ENCODE results near the gene GLOD4.
A peak's percentile ranks its signal among the peaks of the same experiment; 100 is the strongest.

The GLOD4 gene

DNA sequence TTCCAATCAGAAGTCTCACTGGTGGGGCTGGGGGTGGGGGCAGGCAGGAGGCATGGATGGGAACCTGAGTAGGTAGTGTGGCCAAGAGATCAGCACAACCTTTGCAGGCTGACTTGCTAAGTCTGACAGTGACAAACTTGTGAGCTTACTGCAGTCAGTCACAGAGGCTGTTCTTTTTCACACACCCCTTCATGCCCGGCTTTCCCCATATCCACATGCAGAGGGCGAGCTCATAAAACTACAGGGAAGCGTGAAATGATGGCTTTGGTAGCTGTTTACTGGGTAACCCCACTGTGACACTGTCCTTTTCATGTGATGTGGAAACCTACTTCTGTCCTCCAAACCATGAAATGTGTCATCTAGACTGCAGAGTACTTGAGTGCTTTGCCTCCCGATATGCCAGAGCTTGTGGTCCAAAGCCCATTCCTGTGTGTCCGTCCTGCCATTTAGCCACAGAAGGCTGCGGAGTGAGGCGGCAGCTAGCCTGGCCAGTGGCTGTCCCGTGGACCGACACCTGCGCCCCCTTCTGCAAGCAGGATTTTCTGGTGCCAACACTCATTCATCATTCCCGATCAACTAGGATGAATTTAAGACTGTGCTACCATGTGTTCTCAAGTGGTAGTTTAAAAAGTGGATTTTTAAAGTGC, 39.8 kb downstream of the GLOD4 start:
- DNase-seq (ENCODE audit: low read depth), result no peak

DNA sequence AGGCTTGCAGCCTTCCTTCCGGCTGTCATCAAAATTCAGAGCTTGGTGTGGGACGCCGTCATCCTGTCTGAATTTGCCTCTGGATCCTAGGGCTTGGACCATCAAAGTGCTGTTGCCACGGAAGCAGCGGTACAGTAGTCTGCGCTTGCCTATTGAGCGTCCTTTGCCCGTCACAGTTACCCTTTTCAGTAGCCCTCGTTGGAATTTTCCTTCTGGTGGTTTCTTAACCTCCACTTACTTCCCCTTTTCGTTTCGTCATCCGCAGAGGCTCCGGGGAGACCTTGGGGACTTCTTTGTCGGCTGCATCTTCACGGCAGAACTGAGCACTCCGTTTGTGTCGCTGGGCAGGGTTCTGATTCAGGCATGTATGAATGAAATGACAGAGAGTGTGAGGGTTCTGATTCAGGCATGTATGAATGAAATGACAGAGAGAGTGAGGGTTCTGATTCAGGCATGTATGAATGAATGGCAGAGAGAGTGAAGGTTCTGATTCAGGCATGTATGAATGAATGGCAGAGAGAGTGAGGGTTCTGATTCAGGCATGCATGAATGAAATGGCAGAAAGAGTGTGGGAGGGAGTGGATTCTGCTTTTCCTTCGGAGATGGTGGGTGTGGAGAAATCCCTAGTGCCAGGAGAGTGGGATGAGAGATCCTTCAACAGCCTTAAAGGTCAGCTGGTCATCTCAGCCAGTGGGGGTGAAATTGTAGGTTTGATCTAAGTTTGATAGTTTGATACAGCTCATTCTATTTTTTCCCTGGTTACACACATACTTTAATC, 41.7 kb downstream of the GLOD4 start:
- DNase-seq (ENCODE audit: low read depth), result no peak

DNA sequence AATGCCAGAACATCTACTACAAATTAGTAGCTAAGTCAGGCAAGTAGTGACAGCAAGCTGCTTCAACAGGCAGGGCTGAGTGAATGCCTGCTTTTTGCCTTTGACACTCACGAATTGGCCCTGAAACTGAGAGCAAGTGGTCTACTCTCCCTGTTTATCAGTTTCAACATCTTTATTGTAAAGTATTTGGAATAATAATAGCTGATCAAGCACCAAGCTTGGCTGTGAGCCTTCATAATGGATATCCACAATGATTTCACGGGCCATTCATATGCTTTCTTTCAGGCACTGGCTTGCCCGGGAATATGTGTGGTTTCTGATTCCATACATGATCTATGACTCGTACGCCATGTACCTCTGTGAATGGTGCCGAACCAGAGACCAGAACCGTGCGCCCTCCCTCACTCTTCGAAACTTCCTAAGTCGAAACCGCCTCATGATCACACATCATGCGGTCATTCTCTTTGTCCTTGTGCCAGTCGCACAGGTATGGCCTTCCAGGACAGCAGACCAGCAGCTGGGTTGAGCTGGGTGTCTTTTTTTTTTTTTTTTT, 44.4 kb downstream of the GLOD4 start:
- peak; percentile 17 for DNase-seq (ENCODE audit: low read depth)

DNA sequence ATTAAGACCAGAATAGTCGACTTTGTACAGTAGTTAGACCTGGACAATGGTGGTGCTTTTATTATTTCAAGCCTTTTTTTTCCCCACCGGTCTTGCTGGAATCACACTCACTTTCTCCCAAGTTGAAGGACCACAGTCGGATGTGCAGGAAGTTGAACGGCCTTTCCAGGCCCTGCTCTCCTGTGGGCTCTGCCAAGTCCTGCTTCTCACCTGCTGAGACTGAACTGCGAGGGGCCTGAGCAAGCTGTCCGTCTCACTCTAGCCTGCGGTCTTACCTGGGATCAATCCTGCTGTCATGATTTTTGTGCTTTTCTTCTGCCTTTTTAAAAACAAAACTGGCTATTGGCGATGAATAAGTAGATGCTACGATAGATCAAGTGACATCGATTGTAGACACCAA, 48.3 kb downstream of the GLOD4 start:
- no peak for DNase-seq (ENCODE audit: low read depth)

DNA sequence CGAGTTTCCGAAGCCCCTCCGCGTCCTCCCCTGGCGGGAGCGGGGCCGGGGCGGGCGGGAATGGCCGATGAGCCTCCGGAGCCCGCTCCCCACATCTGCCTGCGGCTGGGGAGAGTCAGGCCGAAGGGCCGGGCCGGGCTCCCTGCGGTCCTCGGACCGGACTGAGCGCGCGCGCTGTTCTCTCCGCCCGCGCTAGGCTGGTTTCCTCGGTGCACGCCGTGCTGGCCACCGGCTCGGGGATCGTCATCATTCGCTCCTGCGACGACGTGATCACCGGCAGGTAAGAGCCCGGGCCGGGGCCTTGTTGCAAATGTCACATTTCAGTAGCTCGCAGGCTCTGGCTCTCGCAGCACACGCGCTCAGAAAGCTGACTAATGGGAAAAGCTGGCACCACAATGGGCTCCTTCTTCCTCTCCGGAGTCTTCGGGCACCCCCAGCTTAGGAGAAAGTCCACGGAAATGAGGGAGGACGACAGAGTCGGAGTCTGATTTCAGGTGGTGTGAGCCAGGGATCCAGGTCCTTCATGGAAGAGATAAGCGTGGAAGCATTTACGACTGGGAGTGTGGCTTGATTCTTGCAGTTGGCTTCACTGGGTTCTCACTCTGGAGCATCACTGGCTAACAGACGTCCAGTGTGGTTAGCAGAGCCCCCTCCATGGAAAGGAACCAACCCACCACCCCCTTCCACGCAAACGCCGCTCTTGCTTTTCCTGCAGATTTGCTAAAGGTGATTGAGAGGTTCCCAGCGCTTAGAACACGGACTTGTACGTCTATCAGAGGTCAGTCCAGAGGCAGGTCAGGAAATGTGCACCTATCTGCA, 49.0 kb downstream of the GLOD4 start:
- peak; percentile 67 for DNase-seq (ENCODE audit: low read depth)

DNA sequence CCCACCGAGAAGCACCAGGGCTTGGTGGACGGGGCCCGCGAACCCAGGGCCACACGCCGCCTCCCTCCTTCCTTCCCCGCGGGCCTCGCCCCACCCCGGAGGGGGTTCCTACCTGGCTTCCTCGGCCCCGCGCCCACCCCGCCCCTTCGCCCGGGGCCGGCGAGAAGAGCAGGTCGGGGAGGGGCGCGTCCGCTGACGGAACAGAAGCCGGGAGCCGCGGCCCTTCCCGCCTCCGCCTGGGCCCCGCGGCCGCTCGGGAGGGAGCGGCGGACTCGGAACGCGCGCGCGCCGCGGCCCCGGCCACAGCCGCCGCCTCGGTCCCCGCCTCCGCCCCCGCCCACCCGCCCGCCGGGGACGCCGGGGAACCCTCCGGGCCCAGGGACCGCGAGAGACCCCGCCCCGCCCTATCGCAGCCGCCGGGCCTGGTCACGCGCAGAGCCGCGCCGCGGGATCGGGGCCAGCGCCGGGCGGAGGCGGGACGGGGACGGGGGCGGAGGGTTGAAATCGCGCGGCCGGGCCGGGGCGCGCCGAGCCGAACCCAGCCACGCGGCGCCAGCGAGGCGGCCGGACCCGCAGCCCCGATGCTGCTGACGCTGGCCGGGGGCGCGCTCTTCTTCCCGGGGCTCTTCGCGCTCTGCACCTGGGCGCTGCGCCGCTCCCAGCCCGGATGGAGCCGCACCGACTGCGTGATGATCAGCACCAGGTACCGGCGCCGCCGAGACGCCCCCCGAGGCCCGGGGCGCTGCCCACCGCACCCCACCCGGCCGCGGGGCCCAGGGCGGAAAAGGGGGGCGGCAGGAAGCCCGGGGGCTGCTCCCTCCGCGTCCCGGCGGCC, 49.8 kb downstream of the GLOD4 start, which contains the start of gene TLCD3A:
Gene TLCD3A, plus strand, starts transcription at position 530 of the 835 bp plus-strand sequence. Its CDS starts 52 bp downstream, at position 582.
- DNase-seq (ENCODE audit: low read depth), result peak; percentile 75

DNA sequence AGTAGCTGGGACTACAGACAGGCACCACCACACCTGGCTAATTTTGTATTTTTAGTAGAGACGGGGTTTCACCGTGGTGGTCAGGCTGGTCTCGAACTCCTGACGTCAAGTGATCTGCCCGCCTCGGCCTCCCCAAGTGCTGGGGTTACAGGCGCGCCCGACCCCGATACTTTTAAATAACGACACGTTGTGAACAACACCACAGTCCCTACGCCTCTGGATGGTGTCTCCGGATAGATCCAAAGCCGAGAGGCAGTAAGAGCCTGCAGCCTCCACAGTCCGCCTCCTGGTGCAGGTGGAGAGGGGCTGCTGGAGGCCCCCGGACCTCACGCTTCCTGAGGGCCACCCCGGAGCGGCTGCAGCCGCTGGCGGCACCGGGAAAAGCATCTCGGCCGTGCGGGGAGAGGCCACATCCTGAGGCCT, 50.4 kb downstream of the GLOD4 start:
- DNase-seq (ENCODE audit: low read depth), result no peak

DNA sequence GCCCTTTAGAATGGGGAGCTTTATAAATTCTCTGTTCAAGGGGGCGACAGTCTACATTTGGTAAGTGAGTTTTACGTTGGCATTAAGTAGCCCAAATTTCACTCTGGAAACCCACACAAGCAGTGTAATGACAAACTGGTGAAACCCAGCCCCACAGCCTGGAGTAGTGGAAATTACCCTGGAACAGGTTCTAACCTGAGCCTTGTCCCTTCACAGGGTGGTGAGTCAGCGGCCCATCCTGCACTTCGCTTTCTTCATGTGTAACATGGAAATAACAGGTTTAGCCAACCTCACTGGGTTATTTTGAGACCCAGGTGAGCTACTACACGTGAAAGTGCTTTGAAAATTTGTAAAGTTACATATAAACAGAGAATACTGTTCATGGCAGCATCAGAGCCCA, 53.2 kb downstream of the GLOD4 start:
- no peak for DNase-seq (ENCODE audit: low read depth)

DNA sequence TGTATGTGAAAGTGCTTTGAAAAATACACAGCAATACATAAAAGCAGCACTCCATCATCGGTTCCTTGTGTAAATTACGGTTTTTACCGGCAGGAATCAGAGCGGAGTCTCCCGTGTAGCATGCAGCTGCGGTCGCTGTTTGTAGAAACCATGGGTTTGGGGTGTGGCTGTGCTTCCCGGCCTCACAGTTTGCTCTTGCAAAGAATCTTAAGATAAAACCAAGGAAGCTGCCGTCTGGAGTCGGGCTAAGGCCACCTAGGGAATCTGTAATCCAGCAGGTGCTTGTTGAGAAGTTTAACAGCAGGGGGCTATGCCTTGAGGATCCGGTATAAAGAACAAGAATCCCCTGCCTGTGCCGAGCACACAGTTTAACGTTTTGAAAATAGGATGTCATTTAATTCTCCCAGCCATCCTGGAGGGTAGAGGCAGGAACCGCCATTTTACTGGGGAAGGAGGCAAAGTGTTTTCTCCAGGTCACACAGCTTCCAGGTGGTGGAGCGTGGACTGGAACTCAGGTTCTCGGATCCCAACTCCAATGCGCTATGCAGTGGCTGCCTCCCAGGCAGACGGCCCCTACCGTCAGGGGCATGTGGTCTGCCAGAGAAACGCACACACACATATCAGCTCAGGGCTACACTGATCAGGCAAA, 55.7 kb downstream of the GLOD4 start:
- DNase-seq (ENCODE audit: low read depth), result no peak

DNA sequence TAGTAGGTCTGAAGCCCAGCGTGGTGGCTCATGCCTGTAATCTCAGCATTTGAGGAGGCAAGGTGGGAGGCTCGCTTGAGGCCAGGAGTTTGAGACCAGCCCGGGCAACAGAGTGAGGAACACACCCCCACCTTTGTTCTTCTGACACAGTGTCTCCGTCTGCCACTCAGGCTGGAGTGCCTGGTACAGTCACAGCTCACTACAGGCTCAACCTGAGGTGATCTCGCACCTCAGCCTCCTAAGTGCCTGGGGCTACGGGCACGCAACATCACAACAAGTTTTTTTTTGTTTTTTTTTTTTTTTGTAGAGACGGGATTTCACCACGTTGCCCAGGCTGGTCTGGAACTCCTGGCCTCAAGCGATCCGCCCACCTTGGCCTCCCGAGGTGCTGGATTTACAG, 56.3 kb downstream of the GLOD4 start:
- no peak for DNase-seq (ENCODE audit: low read depth)

DNA sequence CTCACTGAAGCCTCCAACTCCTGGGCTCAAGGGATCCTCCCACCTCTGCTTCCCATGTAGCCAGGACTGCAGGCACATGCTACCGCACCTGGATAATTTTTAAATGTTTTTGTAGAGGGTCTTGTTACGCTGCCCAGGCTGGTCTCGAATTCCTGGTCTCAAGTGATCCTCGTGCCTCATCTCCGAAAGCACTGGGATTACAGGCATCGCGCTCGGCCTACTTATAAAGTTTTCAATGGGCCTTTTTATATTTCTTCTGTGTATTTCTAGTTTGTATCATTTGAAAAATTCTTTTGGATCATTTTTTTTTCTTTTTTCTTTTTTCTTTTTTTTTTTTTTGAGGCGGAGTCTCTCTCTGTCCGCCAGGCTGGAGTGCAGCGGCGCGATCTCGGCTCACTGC, 57.0 kb downstream of the GLOD4 start:
- DNase-seq (ENCODE audit: low read depth), result no peak

DNA sequence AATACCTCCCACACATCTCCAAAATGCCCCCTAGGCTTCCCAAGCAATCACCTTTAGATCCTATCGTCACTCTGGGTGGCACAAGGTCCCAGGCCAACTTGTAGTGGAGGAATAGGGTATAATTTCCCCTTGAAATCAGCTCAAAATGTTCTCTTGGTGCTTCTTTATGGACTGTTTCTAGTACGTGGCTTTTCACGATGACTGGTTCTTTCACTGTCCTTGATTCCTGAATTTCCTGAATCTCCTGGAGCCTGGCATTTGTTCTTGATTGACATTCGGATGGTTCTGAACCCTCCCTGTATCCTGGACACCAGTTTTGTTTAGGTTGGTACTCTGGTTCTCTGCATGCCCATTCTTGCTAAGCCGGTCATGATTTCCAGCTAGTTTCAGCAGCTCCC, 60.5 kb downstream of the GLOD4 start:
- no peak for DNase-seq (ENCODE audit: low read depth)

DNA sequence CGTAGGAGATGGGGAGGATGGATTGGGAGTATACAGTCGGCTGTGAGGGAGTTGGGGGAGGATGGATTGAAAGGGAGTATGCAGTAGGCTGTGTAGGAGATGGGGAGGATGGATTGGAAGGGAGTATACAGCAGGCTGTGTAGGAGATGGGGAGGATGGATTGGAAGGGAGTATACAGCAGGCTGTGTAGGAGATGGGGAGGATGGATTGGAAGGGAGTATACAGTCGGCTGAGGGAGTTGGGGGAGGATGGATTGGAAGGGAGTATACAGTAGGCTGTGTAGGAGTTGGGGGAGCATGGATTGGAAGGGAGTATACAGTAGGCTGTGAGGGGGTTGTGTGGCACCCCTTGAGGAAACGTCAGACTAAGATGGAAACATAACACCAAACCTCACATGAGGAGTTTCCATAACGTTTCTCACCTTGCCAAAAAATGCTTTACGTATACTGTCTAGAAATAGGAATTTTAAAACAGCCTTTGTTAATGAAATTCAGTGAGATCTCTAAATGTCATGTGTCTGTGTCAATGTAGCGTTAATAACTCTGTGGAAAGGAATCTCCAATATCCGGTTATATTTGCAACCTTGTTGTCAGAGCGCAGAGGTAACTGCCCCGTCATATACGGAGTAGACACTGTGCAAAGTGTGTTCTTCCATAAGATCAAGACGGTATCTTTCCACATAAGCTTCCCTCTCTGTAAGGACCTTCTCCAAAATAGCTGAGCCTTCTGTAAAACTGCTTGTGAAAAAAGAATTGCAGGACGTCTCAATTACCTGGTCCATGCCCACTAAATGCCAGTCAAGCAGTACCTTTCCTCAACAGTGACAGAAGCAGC, 61.2 kb downstream of the GLOD4 start:
- DNase-seq (ENCODE audit: low read depth), result no peak

DNA sequence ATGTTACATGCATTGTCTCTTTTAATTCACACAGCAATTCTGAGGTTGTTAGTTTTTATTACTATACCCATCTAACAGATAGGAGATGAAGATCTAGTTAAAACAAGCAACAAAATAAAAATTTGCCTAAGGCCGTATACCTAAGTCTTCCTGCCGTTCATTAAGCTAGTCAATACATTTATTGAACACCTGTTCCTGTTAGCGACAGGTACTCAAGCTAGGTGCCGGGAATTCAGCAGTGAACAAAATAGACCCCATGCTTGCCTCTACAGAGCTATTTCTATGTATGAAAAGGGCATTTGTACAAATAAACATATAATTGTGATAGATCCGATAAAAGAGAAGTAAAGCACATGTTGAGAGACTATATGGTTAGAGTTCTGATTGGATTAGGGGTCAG, 64.0 kb downstream of the GLOD4 start:
- no peak for DNase-seq (ENCODE audit: low read depth)

Measured in ELR (cell line).